HepG2 (cell line): ENCODE results near the gene FBXL13. TPM values are rescaled to one million over a fixed set of nuclear protein-coding genes. Genes with fewer than 3 reads are reported as not detected.

ENCODE experiments used
- ARHGAP35 ChIP-seq: sonication (generic); formaldehyde crosslinking; IDR thresholded peaks from 2 replicates; pipeline ENCODE4 v1.9.0; 2022; ENCODE audit warnings: mild to moderate bottlenecking, inconsistent platforms, moderate library complexity, missing genetic modification reagents, borderline replicate concordance
- MIXL1 ChIP-seq: IDR thresholded peaks from 2 replicates; pipeline ENCODE4 v1.6.1; 2016
- ZHX2 ChIP-seq, 2 experiments: sonication (generic) in 1 of 2; formaldehyde crosslinking in 1 of 2; IDR thresholded peaks; 2 replicates each; pipeline versions ENCODE4 v1.6.1 to v1.9.0; 2014 to 2022; ENCODE audit warnings: antibody characterized with exemption in 1 of 2, borderline replicate concordance in 1 of 2, inconsistent platforms in 1 of 2, low read depth in 1 of 2, missing genetic modification reagents in 1 of 2
- ZNF737 ChIP-seq: sonication (generic); formaldehyde crosslinking; IDR thresholded peaks from 2 replicates; pipeline ENCODE4 v1.5.0; 2020; ENCODE audit warnings: missing genetic modification reagents, mild to moderate bottlenecking, borderline replicate concordance
- polyA plus RNA-seq, 8 experiments: library from polyadenylated mRNA; depleted of rRNA in 3 of 8; stranded (reverse) in 7 of 8; unstranded in 1 of 8; fragments of >200 nt; fragmentation: Illumina TruSeq in 4 of 8; extraction: Trizol in 4 of 8; gene quantifications; 2 replicates each; pipeline versions ENCODE4 v1.2.1 to v1.2.3, GENCODE V29; 2011 to 2016; ENCODE audit warnings: low read depth in 4 of 8, missing spikeins in 1 of 8, mixed read lengths in 1 of 8; ENCODE audit not compliant: insufficient read depth in 1 of 8
- total RNA-seq, 5 experiments: library from RNA; depleted of rRNA; stranded (reverse); fragments of >200 nt; fragmentation: Illumina TruSeq; extraction: Trizol; gene quantifications; 2 replicates each; pipeline ENCODE4 v1.2.3, GENCODE V29; 2016; ENCODE audit warnings: low read depth in 1 of 5

Gene FBXL13
- total and polyA plus RNA-seq, 2 of the 13 experiments (the other 11 are each of a cell fraction or from before 2014, with no cell fraction given): 0.24 to 0.77 TPM

GRCh38 chr7:102883098-102883860, 191.3 kb downstream of the FBXL13 start (continued):
- TF ChIP-seq ZHX2 (IDR thresholded peaks at IDR 0.05; ENCODE audit: low read depth): no peak
- no peak for TF ChIP-seq ZHX2 (CRISPR knock-in tag; IDR thresholded peaks at IDR 0.05; ENCODE audit: borderline replicate concordance)
- no peak for TF ChIP-seq ARHGAP35 (CRISPR knock-in tag)
- no peak for TF ChIP-seq ZNF737 (CRISPR knock-in tag)
- no peak for TF ChIP-seq MIXL1 (CRISPR knock-in tag)
- TF ChIP-seq, all 625 proteins: peak for 0
